ENCODE measurements around the gene NODAL.

The NODAL gene

DNA sequence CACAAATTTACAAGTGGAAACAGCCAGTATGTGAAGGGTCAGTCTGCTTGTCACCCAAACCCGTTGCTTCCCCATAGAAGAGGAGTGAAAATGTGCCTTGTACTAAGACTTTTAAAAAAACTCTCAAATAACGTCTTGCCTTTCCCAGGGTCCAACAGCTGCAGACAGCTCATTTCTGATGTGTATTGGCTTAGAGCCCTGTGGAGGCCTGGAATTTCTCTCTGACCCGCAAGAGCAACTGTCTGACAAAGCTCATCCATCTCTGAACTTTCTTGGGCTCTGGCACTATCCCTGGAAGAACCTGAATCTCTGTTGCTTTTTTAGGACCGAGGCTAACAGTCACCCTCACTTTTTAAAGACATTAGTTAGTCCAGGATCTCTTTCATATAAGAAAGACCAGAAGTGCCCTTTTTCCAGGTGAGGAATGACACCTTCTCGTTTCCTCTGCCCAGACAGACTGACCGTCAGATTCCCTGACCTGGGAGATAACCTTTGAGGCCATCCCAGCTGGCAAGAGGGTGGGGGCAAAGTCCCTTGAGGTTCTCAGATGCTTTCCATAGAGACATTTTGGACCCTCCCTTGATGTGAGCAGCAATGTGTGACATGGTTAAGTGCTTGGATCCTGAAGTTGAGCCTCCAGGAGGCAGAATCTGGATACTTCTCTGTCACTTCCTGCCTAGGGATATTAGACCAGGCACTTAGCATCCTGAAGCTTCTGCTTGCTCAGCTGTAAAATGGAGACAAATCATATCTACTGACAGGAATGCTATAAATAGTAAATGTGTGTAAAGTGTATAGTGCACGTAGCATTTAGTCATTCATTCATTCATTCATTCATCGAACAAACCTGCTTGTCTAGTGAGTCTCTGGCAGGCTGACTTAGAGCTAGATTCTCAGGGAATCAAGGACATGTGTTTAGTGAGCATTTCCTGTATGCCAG lies 4.5 kb upstream of the NODAL start:
- Histone ChIP-seq H3K4me2 (ENCODE audit: low read length) (no peak overlapping the region), H2AFZ (ENCODE audit: insufficient read depth, low read length, poor library complexity) (no peak overlapping the region), H4K8ac (ENCODE audit: low read depth, low read length) (no peak overlapping the region), H3K27ac (ENCODE audit: low read depth, low read length) (no peak overlapping the region), H2BK120ac (ENCODE audit: insufficient read depth, low read length, poor library complexity) (no peak overlapping the region), H2BK5ac (ENCODE audit: low read depth, low read length, poor library complexity) (no peak overlapping the region), H3K36me3 (ENCODE audit: control insufficient read depth in 1 of 2, insufficient read depth in 2 of 2, low read length in 2 of 2) (no peaks in the 10 kb centered on the region), H3K4me1 (ENCODE audit: control insufficient read depth in 1 of 2, insufficient read depth in 2 of 2, low read length in 2 of 2) (peaks cover 8 to 10% of the 10 kb centered on the region in 2 experiments), H3K4ac (ENCODE audit: low read depth, low read length) (no peak overlapping the region), H2AK5ac (ENCODE audit: low read length) (no peak overlapping the region), H3K79me2 (ENCODE audit: control insufficient read depth, insufficient read depth, low read length, poor library complexity) (no peaks in the 10 kb centered on the region), H4K12ac (ENCODE audit: low read depth, low read length) (no peak overlapping the region), H3K79me1 (ENCODE audit: low read length) (no peaks in the 10 kb centered on the region), H3K9me3 (ENCODE audit: insufficient read depth, low read depth, low read length) (peaks cover 3% of the 10 kb centered on the region), H3K14ac (ENCODE audit: low read length) (no peak overlapping the region), H3K4me3 (ENCODE audit: low read depth, low read length) (no peak overlapping the region), H4K91ac (ENCODE audit: low read depth, low read length) (no peak overlapping the region), H3K9ac (ENCODE audit: low read length) (no peak overlapping the region), H3K18ac (ENCODE audit: low read length) (no peak overlapping the region), H2BK12ac (ENCODE audit: low read length) (no peak overlapping the region), H3K27me3 (ENCODE audit: insufficient read depth, low read length) (peaks cover 21% of the 10 kb centered on the region), H3K23ac (ENCODE audit: low read length) (no peak overlapping the region)
- DNase-seq, result no peak
- no CpG with 5 or more reads among the region's 8 CpGs for WGBS (ENCODE audit: extremely low coverage, insufficient coverage, insufficient read length)

DNA sequence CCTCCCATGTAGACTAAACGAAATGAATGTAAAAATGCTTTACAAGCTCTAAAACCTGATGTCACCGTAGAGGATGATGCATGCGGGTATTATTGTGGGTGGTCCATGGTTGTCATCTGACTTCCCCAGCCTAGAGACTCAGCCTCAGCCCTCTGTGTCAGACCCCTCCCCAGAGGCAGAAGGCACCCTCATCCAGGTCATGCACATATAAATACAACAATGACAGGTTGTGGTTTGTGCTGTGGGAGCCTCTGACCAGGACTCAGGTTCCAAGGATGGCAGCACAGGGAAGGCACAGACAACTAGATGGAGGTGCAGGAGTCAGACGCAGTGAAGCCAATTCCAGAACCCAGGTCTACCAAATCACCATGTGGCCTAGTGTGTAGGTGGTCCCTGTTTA lies 3.3 kb upstream of the NODAL start:
- no peak overlapping the region for H3K4ac ChIP-seq (ENCODE audit: low read depth, low read length)
- no peak overlapping the region for H3K4me3 ChIP-seq (ENCODE audit: low read depth, low read length)
- no peak overlapping the region for H3K27ac ChIP-seq (ENCODE audit: low read depth, low read length)
- no peak overlapping the region for H4K8ac ChIP-seq (ENCODE audit: low read depth, low read length)
- no peak for DNase-seq
- H3K23ac ChIP-seq (ENCODE audit: low read length), result no peak overlapping the region
- no peak overlapping the region for H4K12ac ChIP-seq (ENCODE audit: low read depth, low read length)
- H2BK120ac ChIP-seq (ENCODE audit: insufficient read depth, low read length, poor library complexity), result no peak overlapping the region
- no peak overlapping the region for H4K91ac ChIP-seq (ENCODE audit: low read depth, low read length)
- peaks cover 32% of the 10 kb centered on the region for H3K27me3 ChIP-seq (ENCODE audit: insufficient read depth, low read length)
- no peak overlapping the region for H3K9ac ChIP-seq (ENCODE audit: low read length)
- H3K79me2 ChIP-seq (ENCODE audit: control insufficient read depth, insufficient read depth, low read length, poor library complexity), result no peaks in the 10 kb centered on the region
- H3K18ac ChIP-seq (ENCODE audit: low read length), result no peak overlapping the region
- H2BK12ac ChIP-seq (ENCODE audit: low read length), result no peak overlapping the region
- H3K4me1 ChIP-seq (ENCODE audit: control insufficient read depth in 1 of 2, insufficient read depth in 2 of 2, low read length in 2 of 2), result peaks cover 15 to 16% of the 10 kb centered on the region in 2 experiments
- no peak overlapping the region for H2BK5ac ChIP-seq (ENCODE audit: low read depth, low read length, poor library complexity)
- no CpG with 5 or more reads among the region's 4 CpGs for WGBS (ENCODE audit: extremely low coverage, insufficient coverage, insufficient read length)
- peaks cover 8% of the 10 kb centered on the region for H3K9me3 ChIP-seq (ENCODE audit: insufficient read depth, low read depth, low read length)
- no peak overlapping the region for H2AFZ ChIP-seq (ENCODE audit: insufficient read depth, low read length, poor library complexity)
- H2AK5ac ChIP-seq (ENCODE audit: low read length), result no peak overlapping the region
- H3K36me3 ChIP-seq (ENCODE audit: control insufficient read depth in 1 of 2, insufficient read depth in 2 of 2, low read length in 2 of 2), result no peaks in the 10 kb centered on the region
- no peak overlapping the region for H3K14ac ChIP-seq (ENCODE audit: low read length)
- H3K79me1 ChIP-seq (ENCODE audit: low read length), result no peaks in the 10 kb centered on the region
- H3K4me2 ChIP-seq (ENCODE audit: low read length), result no peak overlapping the region

GRCh38 chr10:70442332-70442988 lies 979 bp upstream of the NODAL start:
- H4K91ac ChIP-seq (ENCODE audit: low read depth, low read length), result no peak overlapping the region
- no peak overlapping the region for H4K8ac ChIP-seq (ENCODE audit: low read depth, low read length)
- no peaks in the 10 kb centered on the region for H3K79me1 ChIP-seq (ENCODE audit: low read length)
- no peak overlapping the region for H3K27ac ChIP-seq (ENCODE audit: low read depth, low read length)
- H2BK12ac ChIP-seq (ENCODE audit: low read length), result no peak overlapping the region
- H3K9me3 ChIP-seq (ENCODE audit: insufficient read depth, low read depth, low read length), result peaks cover 8% of the 10 kb centered on the region
- H3K36me3 ChIP-seq (ENCODE audit: control insufficient read depth in 1 of 2, insufficient read depth in 2 of 2, low read length in 2 of 2), result no peaks in the 10 kb centered on the region
- H3K9ac ChIP-seq (ENCODE audit: low read length), result no peak overlapping the region
- H3K18ac ChIP-seq (ENCODE audit: low read length), result no peak overlapping the region
- H2BK120ac ChIP-seq (ENCODE audit: insufficient read depth, low read length, poor library complexity), result no peak overlapping the region
- peaks cover 15 to 16% of the 10 kb centered on the region in 2 experiments for H3K4me1 ChIP-seq (ENCODE audit: control insufficient read depth in 1 of 2, insufficient read depth in 2 of 2, low read length in 2 of 2)
- H4K12ac ChIP-seq (ENCODE audit: low read depth, low read length), result no peak overlapping the region
- peaks cover 33% of the 10 kb centered on the region for H3K27me3 ChIP-seq (ENCODE audit: insufficient read depth, low read length)
- H2AFZ ChIP-seq (ENCODE audit: insufficient read depth, low read length, poor library complexity), result no peak overlapping the region
- H3K23ac ChIP-seq (ENCODE audit: low read length), result no peak overlapping the region
- no peak overlapping the region for H2AK5ac ChIP-seq (ENCODE audit: low read length)
- H3K4me3 ChIP-seq (ENCODE audit: low read depth, low read length), result no peak overlapping the region
- no peak overlapping the region for H3K4me2 ChIP-seq (ENCODE audit: low read length)
- H3K14ac ChIP-seq (ENCODE audit: low read length), result no peak overlapping the region
- H3K79me2 ChIP-seq (ENCODE audit: control insufficient read depth, insufficient read depth, low read length, poor library complexity), result no peaks in the 10 kb centered on the region
- WGBS (ENCODE audit: extremely low coverage, insufficient coverage, insufficient read length), result no CpG with 5 or more reads among the region's 6 CpGs
- no peak overlapping the region for H2BK5ac ChIP-seq (ENCODE audit: low read depth, low read length, poor library complexity)
- no peak overlapping the region for H3K4ac ChIP-seq (ENCODE audit: low read depth, low read length)
- no peak for DNase-seq

DNA sequence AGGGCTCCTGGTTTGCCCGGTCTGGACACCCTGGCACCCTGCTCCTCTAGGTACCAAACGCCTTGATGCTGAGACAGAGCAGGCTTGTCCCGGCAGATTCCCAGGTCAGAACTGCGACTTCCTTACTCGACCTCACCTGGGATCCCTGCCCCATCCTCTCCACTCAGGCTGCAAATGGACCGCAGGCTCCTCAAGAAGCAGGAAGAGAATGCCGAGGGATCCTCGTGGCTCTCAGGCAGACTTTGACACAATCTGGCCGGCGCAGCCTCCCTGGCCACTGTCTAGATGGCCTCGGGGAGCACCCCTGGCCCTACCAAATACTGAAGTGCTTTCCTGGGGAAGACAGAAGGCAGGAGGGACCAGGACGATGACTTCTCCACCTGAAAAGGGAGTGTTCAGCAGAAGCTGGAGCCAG lies 421 bp upstream of the NODAL start:
- H4K12ac ChIP-seq (ENCODE audit: low read depth, low read length), result no peak overlapping the region
- no peak overlapping the region for H2AK5ac ChIP-seq (ENCODE audit: low read length)
- no peak overlapping the region for H3K9ac ChIP-seq (ENCODE audit: low read length)
- H2AFZ ChIP-seq (ENCODE audit: insufficient read depth, low read length, poor library complexity), result no peak overlapping the region
- H2BK12ac ChIP-seq (ENCODE audit: low read length), result no peak overlapping the region
- no peak overlapping the region for H2BK5ac ChIP-seq (ENCODE audit: low read depth, low read length, poor library complexity)
- H3K23ac ChIP-seq (ENCODE audit: low read length), result no peak overlapping the region
- DNase-seq, result no peak
- H4K8ac ChIP-seq (ENCODE audit: low read depth, low read length), result no peak overlapping the region
- no peak overlapping the region for H3K4me2 ChIP-seq (ENCODE audit: low read length)
- peaks cover 15 to 16% of the 10 kb centered on the region in 2 experiments for H3K4me1 ChIP-seq (ENCODE audit: control insufficient read depth in 1 of 2, insufficient read depth in 2 of 2, low read length in 2 of 2)
- WGBS (ENCODE audit: extremely low coverage, insufficient coverage, insufficient read length), result no CpG with 5 or more reads among the region's 12 CpGs
- H3K18ac ChIP-seq (ENCODE audit: low read length), result no peak overlapping the region
- no peak overlapping the region for H4K91ac ChIP-seq (ENCODE audit: low read depth, low read length)
- peaks cover 8% of the 10 kb centered on the region for H3K9me3 ChIP-seq (ENCODE audit: insufficient read depth, low read depth, low read length)
- H3K4me3 ChIP-seq (ENCODE audit: low read depth, low read length), result no peak overlapping the region
- H3K27me3 ChIP-seq (ENCODE audit: insufficient read depth, low read length), result peaks cover 33% of the 10 kb centered on the region
- H2BK120ac ChIP-seq (ENCODE audit: insufficient read depth, low read length, poor library complexity), result no peak overlapping the region
- H3K79me1 ChIP-seq (ENCODE audit: low read length), result no peaks in the 10 kb centered on the region
- no peaks in the 10 kb centered on the region for H3K36me3 ChIP-seq (ENCODE audit: control insufficient read depth in 1 of 2, insufficient read depth in 2 of 2, low read length in 2 of 2)
- no peak overlapping the region for H3K4ac ChIP-seq (ENCODE audit: low read depth, low read length)
- H3K79me2 ChIP-seq (ENCODE audit: control insufficient read depth, insufficient read depth, low read length, poor library complexity), result no peaks in the 10 kb centered on the region
- H3K14ac ChIP-seq (ENCODE audit: low read length), result no peak overlapping the region
- H3K27ac ChIP-seq (ENCODE audit: low read depth, low read length), result no peak overlapping the region
